Stimulated activated effector memory CD8-positive, alpha-beta T cell treated with anti-CD3 and anti-CD28 coated beads, Interleukin-12 subunit alpha, Interleukin-12 subunit beta, amount 100 ng/mL, for 72 hours (primary cell): ENCODE data around the gene ISX.

Source experiments
- ATAC-seq: fragments of 150-1000 bp; cut with Tn5 transposase; 2 replicates; pipeline ENCODE4 v1.10.0; 2021
- DNase-seq, 2 donors: peaks; one replicate each; pipeline ENCODE4 v3.0.0; 2021 to 2022; ENCODE audit warnings: low spot score in 2 of 2
- H3K27ac Mint-ChIP-seq: one replicate; pipeline ENCODE4 v1.8.0; 2022; ENCODE audit warnings: mild to moderate bottlenecking, mixed read lengths
- H3K36me3 Mint-ChIP-seq: one replicate; pipeline ENCODE4 v1.8.0; 2022; ENCODE audit warnings: mild to moderate bottlenecking, mixed read lengths
- H3K4me1 Mint-ChIP-seq: one replicate; pipeline ENCODE4 v1.8.0; 2022; ENCODE audit warnings: mixed read lengths
- H3K4me3 Mint-ChIP-seq: one replicate; pipeline ENCODE4 v1.8.0; 2022; ENCODE audit warnings: mild to moderate bottlenecking, mixed read lengths
- H3K9me3 Mint-ChIP-seq: one replicate; pipeline ENCODE4 v1.8.0; 2022; ENCODE audit warnings: mixed read lengths

The ISX gene

GRCh38 chr22:35114131-35114980 is 48.4 kb downstream of the ISX start:
- Mint-ChIP-seq H3K4me1 (no peaks in the 10 kb centered on the region), H3K9me3 (no peaks in the 10 kb centered on the region), H3K4me3 (no peak overlapping the region), H3K36me3 (no peaks in the 10 kb centered on the region), H3K27ac (no peak overlapping the region)
- DNase-seq: no peak
- ATAC-seq: no peak

- H3K4me1 Mint-ChIP-seq: no peaks in the 10 kb centered on the region
- no peak overlapping the region for H3K4me3 Mint-ChIP-seq
- ATAC-seq: no peak
- DNase-seq: no peak
- no peak overlapping the region for H3K27ac Mint-ChIP-seq
- no peaks in the 10 kb centered on the region for H3K36me3 Mint-ChIP-seq
- H3K9me3 Mint-ChIP-seq: no peaks in the 10 kb centered on the region
Measured at GRCh38 chr22:35115515-35115914, 49.6 kb downstream of the ISX start.

- Mint-ChIP-seq H3K36me3 (no peaks in the 10 kb centered on the region), H3K4me1 (no peaks in the 10 kb centered on the region), H3K9me3 (no peaks in the 10 kb centered on the region), H3K4me3 (no peak overlapping the region), H3K27ac (no peak overlapping the region)
- no peak for DNase-seq
- no peak for ATAC-seq
Measured at GRCh38 chr22:35116269-35116668, 50.3 kb downstream of the ISX start.

GRCh38 chr22:35116817-35117216 is 50.9 kb downstream of the ISX start:
- ATAC-seq: no peak
- Mint-ChIP-seq H3K4me3 (no peak overlapping the region), H3K9me3 (no peaks in the 10 kb centered on the region), H3K27ac (no peak overlapping the region), H3K4me1 (no peaks in the 10 kb centered on the region), H3K36me3 (no peaks in the 10 kb centered on the region)
- no peak for DNase-seq

GRCh38 chr22:35119494-35119893 is 53.5 kb downstream of the ISX start:
- ATAC-seq (no peak), DNase-seq (no peak)
- Mint-ChIP-seq H3K4me3 (no peak overlapping the region), H3K36me3 (no peaks in the 10 kb centered on the region), H3K9me3 (no peaks in the 10 kb centered on the region), H3K4me1 (no peaks in the 10 kb centered on the region), H3K27ac (no peak overlapping the region)

GRCh38 chr22:35124691-35125219 is 58.8 kb downstream of the ISX start:
- no peak for ATAC-seq
- H3K36me3 Mint-ChIP-seq: peaks cover 6% of the 10 kb centered on the region
- H3K27ac Mint-ChIP-seq: no peak overlapping the region
- H3K4me3 Mint-ChIP-seq: no peak overlapping the region
- H3K4me1 Mint-ChIP-seq: peaks cover 12% of the 10 kb centered on the region
- H3K9me3 Mint-ChIP-seq: no peaks in the 10 kb centered on the region
- no peak for DNase-seq

- peaks cover 12% of the 10 kb centered on the region for H3K4me1 Mint-ChIP-seq
- no peaks in the 10 kb centered on the region for H3K9me3 Mint-ChIP-seq
- no peak overlapping the region for H3K4me3 Mint-ChIP-seq
- H3K36me3 Mint-ChIP-seq: peaks cover 7% of the 10 kb centered on the region
- DNase-seq: no peak
- no peak for ATAC-seq
- H3K27ac Mint-ChIP-seq: no peak overlapping the region
Measured at GRCh38 chr22:35126993-35127392, 61.0 kb downstream of the ISX start.

- H3K36me3 Mint-ChIP-seq: peaks cover 7% of the 10 kb centered on the region
- peaks cover 12% of the 10 kb centered on the region for H3K4me1 Mint-ChIP-seq
- H3K27ac Mint-ChIP-seq: no peak overlapping the region
- DNase-seq (no peak), ATAC-seq (peak; percentile 57)
- no peak overlapping the region for H3K4me3 Mint-ChIP-seq
- H3K9me3 Mint-ChIP-seq: no peaks in the 10 kb centered on the region
Measured at GRCh38 chr22:35128637-35129036, 62.7 kb downstream of the ISX start.

- peaks cover 12% of the 10 kb centered on the region for H3K4me1 Mint-ChIP-seq
- no peak overlapping the region for H3K27ac Mint-ChIP-seq
- H3K36me3 Mint-ChIP-seq: peaks cover 7% of the 10 kb centered on the region
- ATAC-seq: no peak
- H3K4me3 Mint-ChIP-seq: no peak overlapping the region
- H3K9me3 Mint-ChIP-seq: no peaks in the 10 kb centered on the region
- no peak for DNase-seq
Measured at GRCh38 chr22:35131525-35132000, 65.6 kb downstream of the ISX start.

GRCh38 chr22:35132568-35132967 is 66.6 kb downstream of the ISX start:
- Mint-ChIP-seq H3K9me3 (no peaks in the 10 kb centered on the region), H3K36me3 (peaks cover 7% of the 10 kb centered on the region), H3K4me3 (no peak overlapping the region), H3K4me1 (peaks cover 11% of the 10 kb centered on the region), H3K27ac (no peak overlapping the region)
- DNase-seq: no peak
- ATAC-seq: no peak

GRCh38 chr22:35133702-35134380 is 67.9 kb downstream of the ISX start:
- H3K36me3 Mint-ChIP-seq: peaks cover 7% of the 10 kb centered on the region
- peaks cover 2% of the 10 kb centered on the region for H3K4me1 Mint-ChIP-seq
- H3K4me3 Mint-ChIP-seq: no peak overlapping the region
- DNase-seq: no peak
- no peaks in the 10 kb centered on the region for H3K9me3 Mint-ChIP-seq
- H3K27ac Mint-ChIP-seq: no peak overlapping the region
- ATAC-seq: no peak

- Mint-ChIP-seq H3K4me3 (no peak overlapping the region), H3K36me3 (peaks cover 1% of the 10 kb centered on the region), H3K4me1 (no peaks in the 10 kb centered on the region), H3K27ac (no peak overlapping the region), H3K9me3 (no peaks in the 10 kb centered on the region)
- ATAC-seq (no peak), DNase-seq (no peak)
Measured at GRCh38 chr22:35134637-35135036, 68.7 kb downstream of the ISX start.

- H3K27ac Mint-ChIP-seq: no peak overlapping the region
- no peaks in the 10 kb centered on the region for H3K9me3 Mint-ChIP-seq
- H3K4me3 Mint-ChIP-seq: no peak overlapping the region
- H3K36me3 Mint-ChIP-seq: no peaks in the 10 kb centered on the region
- ATAC-seq (no peak), DNase-seq (no peak)
- no peaks in the 10 kb centered on the region for H3K4me1 Mint-ChIP-seq
Measured at GRCh38 chr22:35135165-35135564, 69.2 kb downstream of the ISX start.
